GM10266 (cell line): ENCODE data around the gene KRT1.

Experiments used
- DNase-seq: peaks from one replicate; pipeline ENCODE4 v3.0.0; 2012; ENCODE audit errors: extremely low spot score
- TF ChIP-seq, protein P1 (sequence below): IDR thresholded peaks from 2 replicates; pipeline ENCODE4 v1.5.1; 2012; ENCODE audit warnings: mild to moderate bottlenecking, low read depth; ENCODE audit not compliant: control insufficient read depth, insufficient read depth; ENCODE audit errors: missing control alignments

The KRT1 gene

DNA sequence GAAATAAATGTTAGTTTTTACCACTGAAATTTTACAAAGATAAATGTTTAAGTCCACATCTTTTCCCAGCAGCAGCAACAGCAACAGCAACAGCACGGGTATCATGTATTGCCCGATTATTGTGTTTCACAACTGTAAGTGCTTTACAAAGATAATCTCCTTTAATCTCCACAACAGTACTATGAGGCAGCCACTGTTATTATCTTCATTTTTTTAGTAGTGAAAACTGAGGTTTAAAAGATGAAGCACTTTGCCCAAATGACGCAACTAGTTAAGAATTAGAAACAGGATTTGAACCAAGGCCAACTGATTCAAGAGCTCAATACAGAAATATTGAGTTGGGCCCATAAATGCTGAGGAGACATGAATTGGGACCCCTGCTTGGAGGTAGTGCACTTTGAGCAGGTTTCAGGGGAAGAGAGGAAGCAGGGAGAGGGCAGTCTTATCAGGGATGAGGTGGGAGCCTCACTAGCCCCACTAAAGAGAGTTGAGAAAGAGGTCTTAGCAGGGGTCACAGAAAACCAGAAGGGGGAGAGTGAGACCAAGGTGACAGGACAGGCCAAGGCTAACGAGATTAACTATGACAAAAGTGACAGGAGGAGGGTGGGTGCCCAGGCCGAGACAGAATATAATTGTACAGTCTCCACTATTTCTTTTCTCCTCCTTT, 43.5 kb downstream of the KRT1 start:
- DNase-seq = no peak
- TF ChIP-seq, protein P1, sequence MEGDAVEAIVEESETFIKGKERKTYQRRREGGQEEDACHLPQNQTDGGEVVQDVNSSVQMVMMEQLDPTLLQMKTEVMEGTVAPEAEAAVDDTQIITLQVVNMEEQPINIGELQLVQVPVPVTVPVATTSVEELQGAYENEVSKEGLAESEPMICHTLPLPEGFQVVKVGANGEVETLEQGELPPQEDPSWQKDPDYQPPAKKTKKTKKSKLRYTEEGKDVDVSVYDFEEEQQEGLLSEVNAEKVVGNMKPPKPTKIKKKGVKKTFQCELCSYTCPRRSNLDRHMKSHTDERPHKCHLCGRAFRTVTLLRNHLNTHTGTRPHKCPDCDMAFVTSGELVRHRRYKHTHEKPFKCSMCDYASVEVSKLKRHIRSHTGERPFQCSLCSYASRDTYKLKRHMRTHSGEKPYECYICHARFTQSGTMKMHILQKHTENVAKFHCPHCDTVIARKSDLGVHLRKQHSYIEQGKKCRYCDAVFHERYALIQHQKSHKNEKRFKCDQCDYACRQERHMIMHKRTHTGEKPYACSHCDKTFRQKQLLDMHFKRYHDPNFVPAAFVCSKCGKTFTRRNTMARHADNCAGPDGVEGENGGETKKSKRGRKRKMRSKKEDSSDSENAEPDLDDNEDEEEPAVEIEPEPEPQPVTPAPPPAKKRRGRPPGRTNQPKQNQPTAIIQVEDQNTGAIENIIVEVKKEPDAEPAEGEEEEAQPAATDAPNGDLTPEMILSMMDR = no peak

DNA sequence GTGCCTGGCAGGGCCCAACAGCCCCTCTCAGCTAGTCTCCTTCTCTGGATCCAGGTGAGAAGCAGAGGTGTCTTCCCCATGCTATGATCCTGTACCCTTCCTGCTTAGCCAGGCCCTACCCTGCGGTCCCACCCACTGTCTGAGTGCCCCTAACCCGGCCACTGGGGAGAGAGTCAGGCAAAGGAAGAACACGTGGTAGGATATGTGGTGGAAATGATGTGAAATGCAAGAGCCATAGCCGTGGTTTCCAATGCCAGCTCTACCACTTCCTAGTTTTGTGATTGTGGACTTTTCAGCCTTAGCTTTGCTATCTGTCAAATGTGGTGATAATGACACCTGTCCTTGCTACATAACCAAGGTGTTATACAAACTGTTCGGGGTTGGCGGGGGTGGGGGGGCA, 44.0 kb downstream of the KRT1 start:
- DNase-seq = no peak
- TF ChIP-seq, protein P1 = no peak

DNA sequence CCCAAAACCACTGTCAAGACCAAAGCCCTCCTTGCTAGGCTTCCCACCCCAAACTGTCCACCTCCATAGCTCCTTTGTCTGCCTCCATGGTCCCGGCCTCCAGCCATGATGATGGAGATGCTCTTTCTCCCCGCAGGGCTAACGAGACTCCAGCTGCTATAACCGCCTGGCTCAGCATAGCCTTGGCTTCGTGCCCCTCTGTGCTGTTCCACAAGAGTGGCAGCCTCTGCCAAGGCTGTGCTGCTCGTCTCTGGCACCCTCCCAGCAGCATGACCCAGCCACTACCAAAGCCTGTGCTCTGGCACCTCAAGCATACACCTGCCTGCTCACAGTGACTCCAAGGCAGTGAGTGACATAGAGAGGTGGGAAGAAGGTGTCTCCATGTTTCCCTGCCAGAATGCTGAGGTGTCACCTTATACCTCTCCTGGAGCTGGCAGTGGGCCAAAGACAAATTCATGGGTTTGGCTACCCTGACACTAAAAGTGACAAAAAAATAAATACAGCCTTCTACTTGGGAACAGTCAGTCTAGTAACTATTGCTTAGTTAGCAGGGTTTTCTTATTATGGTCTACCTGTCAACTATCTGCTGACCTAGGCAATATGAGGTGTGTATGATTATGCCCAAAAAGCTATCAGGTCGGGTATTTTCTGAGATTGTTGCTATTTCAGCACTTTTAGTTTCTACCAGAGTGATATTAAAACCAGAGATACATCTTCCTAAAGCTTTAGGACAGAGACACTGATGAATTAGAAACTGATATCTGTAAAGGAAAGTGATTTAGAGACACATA, 45.7 kb downstream of the KRT1 start:
- TF ChIP-seq, protein P1 = no peak
- DNase-seq = no peak

DNA sequence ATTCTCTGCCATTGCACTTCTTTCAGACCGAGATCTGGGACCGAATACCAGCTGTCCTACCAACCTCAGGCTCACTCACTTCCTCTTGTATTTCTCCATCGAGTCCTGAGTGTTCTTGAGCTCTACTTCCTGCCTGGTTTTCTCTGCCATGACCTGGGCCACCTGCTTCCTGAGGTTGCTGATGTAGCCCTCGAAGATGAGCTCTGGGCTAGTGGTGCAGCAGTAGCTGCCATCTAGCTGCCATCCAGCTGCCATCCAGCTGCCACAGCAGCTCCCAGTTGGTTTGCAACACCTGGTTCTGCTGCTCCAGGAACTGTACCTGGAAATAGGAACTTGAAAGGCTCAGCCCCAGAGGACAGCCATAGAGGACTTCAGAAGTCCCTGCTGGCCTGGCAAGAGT, 46.8 kb downstream of the KRT1 start:
- TF ChIP-seq, protein P1 = no peak
- no peak for DNase-seq

DNA sequence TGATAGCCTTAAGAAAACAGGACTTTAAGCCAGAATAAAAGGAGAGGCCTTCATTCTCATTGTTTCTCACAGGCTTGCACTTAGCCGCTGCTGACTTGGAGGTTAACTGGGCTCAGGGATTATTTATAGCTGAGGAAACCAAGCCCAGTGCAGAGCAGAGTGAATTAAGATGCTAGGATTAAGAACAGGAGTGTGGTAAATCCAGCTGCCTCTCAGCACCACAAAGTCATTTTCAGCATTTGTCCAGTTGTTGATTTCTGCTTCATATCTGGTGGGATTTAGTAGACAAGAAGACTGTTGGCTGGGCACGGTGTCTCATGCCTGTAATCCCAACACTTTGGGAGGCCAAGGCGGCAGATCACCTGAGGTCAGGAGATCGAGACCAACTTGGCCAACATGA, 47.6 kb downstream of the KRT1 start:
- TF ChIP-seq, protein P1 = no peak
- DNase-seq = no peak

DNA sequence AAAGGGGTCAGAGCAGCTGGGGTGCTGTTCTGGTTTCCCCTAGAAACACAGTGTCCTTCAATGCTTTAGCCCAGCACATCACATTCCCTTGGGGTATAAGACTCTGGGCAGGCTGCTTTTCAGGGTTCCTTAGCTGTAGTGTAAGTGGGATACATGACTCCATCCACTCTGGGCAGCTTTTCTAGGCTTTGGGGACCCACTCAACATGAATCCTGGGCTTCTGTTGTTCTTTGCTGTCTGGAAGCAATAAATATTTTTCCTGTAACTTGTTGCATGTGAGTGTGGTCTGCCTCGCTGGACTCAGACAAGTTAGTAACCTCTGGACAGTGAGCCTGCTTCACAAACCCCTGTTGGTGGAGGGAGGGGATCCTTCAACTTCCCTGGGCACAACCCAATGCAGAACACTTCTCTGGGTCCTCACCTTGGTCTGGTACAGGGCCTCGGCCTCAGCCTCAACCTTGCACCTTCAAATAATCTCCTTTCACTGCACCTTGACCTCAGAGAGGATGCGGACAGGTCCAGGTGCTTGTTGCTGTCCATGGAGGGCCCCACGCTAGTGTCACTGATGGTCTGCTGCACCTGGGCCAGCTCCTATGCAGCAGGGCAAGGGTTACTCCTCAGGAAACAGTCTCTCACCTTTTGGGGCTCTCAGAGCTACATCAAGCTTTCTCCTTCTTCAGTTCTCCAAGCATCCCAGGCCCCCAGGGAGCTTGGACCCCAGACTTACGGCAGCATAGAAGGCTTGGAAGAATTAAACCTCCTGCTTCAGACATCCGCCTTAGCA, 48.3 kb downstream of the KRT1 start:
- TF ChIP-seq, protein P1 = no peak

More for the DNA sequence above, 48.3 kb downstream of the KRT1 start:
- no peak for DNase-seq
